ENCODE results near the gene EXOC1.

The EXOC1 gene

DNA sequence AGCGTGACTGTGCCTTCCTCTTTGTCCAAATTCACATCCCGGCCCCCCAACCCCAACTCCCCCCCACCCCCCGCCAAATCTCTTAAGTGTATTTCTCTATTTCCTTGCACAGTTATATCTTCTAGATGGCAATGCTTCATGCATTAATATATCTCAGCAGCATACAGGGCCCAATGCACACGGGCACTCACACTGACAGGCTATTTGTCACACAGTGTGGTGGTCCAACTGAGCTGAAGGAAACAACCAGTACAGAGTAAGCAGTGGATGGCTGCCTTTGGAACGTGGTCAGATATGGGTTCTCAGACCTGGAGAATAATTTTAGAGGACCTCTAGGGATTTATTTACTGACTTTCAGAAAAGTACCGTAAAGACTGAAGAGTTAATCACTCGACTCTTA, 681 bp downstream of the EXOC1 start:
- no peak for FAIRE-seq

DNA sequence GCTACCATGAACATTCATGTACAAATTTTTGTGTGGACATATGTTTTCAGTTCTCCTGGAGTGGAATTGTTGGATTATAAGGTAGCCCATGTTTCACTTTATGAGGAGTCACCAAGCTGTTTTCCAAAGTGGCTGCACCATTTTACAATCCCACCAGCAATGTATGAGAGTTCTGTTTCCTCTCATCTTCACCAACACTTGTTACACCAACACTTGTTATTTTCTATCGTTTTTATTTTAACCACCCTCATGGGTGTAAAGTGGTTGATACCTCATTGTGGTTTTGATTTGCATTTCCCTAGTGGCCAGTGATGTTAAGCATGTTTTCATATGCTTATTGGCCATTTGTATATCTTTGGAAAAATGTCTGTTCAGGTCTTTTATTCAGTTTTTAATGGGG, 4.1 kb downstream of the EXOC1 start:
- FAIRE-seq, result no peak

DNA sequence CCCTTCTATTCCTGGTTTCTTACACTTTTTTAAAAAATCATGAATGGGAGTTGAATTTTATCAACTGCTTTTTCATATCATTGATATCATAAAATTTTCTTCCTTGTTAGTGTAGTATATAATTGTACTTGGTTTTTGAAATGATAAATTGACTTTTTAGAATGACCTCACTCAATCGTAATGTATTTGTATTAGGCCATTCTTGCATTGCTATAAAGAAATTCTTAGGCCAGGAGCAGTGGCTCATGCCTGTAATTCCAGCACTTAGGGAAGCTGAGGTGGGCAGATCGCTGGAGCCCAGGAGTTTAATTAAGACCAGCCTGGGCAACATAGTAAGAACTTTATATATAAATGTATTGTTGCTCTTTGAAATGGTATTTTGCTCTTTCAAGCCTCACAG, 6.3 kb downstream of the EXOC1 start:
- FAIRE-seq, result no peak

DNA sequence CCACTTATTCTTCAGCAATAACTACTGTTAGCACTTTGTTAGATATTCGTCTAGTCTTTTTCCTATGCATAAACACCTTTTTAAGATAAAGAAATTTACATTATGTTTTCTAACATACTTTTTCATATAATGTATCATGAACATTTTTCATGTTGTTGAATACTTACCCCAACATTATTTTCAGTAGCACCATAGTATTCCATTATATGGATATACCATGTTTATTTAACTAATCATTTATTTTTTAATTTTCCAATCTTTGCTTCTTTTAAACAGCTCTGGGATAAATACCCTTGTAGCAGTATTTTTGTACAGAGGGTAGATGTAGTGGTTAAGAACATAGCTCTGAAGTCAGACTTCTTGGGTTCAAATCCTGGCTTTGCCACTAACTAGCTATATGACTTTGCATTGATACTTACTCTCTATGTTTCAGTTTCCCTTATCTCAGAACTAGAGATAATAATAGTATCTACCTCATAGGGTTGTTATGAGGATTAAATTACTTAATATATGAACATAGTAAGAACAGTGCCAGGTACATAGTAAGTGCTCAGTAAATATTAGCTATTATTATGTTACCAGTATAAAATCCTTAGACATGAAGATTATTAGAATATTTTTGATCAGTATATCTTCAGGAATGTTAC, 11.3 kb downstream of the EXOC1 start:
- no peak for FAIRE-seq

DNA sequence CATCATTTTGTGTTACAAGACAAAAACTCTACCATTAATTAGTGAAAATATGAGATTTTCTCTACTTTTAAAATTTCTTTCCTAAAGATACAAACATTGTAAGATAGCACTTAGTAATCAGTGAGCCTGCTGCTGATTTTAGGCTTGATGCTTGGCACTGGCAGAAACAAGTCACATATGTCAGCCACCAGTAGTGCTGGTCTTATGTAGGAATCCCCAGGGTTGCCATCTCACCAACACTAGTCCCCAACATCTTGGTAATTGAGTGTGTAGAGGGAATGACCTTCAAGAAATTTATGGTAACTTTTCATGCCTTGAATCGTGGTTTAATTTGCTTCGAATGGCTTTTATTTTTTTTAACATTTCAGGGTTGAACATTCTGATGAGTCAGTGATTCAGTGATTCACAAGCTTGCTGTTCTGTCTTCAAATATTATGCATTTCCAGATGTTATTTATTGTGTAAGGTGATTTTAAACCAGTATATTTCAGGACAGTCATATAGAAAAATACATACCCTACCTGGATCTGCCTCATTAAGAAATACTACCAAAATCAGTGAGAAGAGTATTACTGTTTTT, 11.9 kb downstream of the EXOC1 start:
- FAIRE-seq, result no peak

DNA sequence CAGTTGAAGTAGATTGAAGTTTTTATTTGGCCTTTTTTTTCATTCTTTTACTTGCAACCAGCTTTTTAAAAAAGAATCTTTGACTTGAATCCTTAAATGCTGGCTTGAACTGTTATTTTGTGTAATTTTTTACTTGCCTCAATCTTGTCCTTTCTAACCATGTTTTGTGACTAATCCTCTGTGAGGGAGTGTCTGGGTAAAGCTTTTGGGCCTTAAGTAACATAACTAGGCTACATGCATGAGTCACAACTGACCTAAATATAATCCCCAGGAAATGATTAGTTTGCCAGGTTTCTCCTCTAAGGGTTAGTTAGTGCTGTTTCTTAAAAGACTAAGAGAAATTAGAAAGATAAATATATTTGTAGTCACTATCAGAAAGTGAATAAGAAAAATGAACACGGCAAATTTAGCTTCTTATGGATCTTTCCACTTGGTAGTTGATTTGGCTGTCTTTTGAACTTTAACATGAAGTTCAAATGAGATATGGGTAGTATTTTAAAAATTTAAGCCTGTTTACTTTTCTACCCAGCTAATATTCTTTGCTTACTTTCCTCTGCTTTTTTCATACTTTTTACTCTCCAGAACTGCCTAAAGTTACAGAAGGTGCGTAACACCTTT, 13.0 kb downstream of the EXOC1 start:
- peak; percentile 86 for FAIRE-seq

DNA sequence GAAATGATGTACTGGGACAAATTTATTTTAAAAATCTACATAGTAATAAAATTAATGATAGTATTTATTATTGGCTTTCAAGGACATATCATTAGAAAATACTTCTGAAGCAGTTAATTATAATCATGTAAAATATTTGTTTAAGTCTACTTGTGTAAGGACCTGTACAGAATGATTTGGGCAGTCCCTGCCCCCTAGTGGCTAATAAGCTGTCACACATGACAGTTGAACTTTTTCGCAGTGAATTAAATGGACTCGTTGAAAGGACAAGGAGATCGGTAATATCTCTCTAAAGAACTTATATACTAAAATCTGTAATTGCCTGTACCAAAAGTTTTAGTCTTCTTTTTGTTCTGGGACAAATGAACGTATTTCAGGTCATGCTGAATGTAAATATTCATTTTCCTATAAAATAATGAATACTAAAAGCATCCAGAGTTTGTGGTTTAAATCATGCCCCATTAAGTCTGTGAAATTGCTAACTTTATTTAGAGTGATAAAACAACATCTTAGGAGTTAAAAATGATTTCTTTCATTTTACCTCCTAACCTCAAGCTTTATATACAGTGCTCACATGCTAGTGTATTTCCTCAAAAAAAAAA, 13.6 kb downstream of the EXOC1 start:
- peak; percentile 65 for FAIRE-seq

DNA sequence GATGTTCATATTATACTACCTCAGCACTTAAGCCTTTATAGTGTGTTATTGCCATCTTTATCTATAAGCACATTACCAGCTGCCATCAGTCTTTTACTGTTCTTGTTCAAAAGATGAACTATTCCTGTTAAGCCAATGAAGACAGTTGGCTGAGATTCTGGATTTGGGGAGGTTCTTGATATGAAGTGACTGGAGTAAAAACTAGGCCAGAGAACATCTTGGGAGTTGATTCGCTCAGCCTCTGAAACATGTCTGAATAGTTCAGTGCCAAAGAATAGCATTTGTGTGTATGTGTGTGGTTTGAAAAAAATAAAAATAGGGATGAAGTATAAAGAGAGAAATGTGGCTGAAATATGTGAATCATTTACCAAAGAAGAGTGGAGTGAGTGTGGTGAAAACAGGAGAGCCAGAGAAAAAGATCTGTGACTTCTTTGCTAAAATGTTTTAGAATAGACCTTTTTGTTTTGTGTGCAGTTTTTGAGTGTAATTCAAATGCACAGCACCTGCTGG, 15.2 kb downstream of the EXOC1 start:
- no peak for FAIRE-seq

DNA sequence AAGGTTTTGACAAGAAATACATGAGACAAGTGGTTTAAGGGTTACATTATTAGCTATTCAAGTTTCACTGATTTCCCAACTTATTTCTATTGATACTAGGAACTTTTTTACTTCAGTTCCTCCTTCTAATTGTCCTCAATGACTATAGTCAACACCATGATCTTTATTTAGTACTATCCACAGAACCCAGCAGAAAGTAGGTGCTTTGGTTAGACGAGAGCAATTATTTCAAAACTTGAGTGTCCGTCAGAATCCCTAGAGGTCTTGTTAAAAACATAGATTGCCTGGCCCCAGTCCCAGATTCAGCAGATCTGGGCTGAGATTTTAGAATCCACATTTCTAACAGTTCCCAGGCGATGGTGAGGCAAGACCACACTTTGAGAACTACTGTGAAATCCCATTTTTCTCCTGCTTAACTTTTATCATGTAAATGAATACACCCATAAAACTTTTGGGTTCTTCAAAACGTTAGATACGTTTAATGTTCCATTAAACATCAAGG, 17.9 kb downstream of the EXOC1 start:
- FAIRE-seq, result no peak

DNA sequence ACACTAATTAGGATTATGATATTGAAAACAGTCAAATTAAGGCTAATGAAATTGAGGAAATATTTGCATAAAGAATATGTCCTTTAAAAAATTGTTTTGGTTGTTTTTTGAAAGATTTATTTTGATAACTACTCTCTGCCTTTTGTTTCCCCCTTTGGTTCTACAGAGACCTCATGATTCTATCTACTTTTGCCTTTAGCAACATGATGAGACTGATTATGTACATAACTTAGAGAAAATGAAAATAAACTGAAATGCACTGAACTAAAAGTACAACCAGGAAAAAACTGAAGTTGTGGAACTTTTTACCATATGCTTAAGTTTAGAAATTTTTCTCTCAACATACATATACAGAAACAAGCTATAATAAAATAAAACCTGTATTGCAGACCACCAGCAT, 21.4 kb downstream of the EXOC1 start:
- no peak for FAIRE-seq

DNA sequence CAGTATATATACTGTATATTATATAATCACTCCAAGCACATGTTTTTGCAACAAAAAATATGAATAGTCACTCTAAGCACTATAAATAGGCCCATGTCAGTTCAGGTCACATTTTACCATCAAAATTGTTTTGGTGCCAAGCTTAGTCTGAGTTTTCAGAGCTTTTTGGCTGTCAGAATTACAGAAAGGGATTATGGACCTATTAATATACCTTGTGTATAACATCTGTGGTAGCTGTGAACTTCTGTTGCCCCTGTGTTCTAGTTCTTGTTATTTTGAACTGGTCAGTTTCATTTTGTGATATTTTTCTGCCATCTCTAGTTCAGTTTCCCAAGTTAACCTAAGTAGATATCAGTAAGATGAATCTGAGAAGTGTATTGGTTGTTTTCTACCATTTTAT, 22.9 kb downstream of the EXOC1 start:
- FAIRE-seq, result no peak

DNA sequence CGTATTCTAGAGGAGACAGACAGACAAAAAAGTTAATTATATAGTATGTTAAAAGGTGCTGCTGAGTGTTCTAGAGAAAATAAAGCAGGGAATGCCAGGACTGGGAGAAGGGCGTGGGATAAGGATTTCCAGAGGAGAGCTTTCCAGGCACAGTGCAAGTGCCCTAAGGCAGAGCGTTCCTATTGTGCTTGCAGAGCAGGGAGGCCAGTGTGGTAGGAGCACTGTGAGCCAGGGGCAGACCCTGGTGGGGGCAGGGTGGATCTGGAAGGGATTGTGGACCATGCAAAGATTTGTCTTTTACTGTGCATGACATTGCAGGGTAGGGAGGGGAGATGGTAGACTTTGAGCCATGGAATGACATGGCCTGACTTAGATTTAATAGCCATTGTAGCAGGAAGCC, 25.8 kb downstream of the EXOC1 start:
- no peak for FAIRE-seq

DNA sequence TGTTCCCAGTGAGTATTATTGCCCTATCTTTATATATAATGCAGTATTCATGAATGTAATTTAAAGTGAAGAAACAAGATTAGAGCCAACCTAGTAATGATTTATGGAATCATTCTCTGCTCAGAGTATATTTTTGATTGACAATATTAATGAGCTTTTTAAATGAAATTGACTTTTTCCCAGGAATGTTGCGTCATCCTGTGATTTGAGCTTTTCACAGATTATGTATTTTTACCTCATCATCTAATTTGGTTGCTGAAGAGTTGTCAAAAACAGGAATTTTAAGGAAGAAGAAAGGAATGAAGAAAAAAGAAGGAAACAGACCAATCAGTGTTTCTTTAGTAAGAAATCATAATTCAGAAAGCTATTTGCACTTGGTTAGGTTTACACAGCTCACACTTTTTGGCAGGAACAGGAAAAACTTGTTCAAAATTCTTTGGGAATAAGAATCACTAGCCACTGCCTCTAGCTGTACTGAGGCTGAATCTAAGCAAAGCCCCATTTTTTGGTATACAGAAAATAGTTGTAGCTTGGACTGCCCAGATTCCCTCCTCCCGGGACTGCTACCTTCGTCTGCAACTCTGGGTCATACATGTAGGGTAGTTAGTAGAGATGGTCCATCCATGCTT, 27.3 kb downstream of the EXOC1 start:
- FAIRE-seq, result no peak

DNA sequence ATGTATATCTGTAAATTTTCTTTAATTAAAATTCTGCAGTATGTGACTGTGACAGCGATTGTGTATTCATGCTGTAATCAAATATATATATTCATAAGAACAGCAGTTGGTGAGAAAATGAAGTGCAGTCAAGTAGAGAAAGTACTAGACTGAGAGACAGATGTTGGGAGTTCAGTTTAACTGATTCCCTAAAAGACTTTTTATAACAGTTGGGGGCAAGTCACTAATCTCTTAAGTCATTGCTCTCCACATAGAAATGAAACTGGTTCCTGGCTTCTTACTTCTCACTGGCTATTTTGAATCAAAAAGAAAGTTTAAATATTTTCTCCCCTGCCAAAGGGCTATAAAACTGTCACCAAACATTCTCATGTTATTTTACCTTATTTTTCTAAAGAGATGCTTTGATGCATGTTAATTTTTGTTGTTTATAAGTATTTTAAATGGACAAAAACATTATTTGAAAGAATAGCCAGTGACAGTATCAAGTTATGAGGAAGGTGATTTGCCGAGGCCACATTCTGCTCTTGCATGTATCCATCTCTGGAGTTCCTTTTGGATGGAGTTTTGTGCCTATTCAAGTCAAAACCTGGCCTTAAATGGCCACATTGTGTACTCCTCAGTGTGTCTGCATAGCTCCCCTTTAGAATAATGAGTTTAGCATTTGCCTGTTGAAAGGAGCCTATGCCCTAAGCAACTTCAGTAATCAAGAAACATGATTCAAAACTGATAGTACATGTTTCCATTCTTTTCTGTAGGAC, 30.8 kb downstream of the EXOC1 start:
- no peak for FAIRE-seq

DNA sequence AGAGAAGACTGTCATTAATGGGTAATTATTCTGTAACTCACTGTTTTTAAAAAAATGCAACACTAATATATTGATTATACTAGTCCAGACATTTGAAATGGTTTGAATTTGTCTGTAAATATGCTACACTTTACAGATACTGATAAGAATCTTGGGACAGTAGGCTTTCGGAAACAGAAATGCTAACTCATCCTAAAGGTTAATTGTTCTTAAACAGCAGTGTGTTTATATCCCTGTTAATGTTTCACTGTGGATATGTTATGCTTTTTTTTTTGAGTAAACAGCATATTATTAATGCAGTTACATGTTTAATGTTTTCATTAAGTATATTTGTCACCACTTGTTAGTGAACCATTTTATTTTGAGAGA, 31.4 kb downstream of the EXOC1 start:
- no peak for FAIRE-seq

DNA sequence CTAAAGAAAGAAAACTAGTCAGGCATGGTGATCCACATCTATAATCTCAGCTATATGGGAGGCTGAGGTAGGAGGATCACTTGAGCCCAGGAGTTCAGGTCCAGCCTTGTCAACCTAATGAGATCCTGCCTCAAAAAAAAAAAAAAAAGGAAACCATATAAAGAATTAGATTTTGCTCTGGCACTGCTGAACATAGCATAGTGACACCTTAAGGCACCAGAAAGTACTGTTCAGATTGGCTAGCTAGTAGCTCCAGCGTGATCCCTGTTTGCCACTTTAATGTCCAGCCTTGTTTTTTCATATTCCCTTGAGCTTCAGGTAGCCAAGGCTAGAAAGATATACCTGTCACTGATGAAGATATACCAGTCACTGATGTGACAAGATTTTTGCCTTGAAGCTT, 34.1 kb downstream of the EXOC1 start:
- no peak for FAIRE-seq

DNA sequence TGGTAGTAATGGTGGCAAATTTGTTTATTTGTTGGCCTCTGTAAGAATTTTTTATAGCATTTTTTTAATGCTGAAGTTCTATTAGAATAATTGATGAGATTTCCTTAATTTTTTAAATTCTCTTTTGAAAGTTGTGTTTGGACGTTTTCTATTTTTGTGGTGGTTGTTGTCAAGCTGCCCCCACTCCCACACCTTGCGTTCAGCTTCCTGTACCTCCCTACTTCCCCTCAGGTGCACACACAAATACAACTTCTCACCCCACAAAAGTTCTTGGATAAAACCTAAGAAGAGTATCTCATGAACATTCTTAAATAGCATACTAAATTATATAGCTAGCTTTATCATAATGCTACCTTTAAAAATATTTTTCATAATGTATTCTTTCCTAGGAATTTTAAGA, 38.7 kb downstream of the EXOC1 start:
- no peak for FAIRE-seq

DNA sequence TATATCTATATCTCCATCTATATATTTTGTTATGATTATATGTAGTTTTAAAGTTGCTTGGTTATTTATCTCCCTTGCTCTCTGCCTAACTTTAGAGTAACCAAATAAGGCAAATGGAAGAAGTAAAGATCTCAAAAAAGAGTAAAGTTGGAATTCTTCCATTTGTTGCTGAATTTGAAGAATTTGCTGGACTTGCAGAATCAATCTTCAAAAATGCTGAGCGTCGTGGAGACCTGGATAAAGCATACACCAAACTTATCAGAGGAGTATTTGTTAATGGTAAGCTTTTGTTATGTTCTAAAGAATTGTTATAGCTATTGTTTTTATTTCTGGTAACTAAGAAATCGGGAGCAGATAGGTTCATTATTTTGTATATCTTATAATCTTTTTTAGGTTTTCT, 43.2 kb downstream of the EXOC1 start:
- no peak for FAIRE-seq

DNA sequence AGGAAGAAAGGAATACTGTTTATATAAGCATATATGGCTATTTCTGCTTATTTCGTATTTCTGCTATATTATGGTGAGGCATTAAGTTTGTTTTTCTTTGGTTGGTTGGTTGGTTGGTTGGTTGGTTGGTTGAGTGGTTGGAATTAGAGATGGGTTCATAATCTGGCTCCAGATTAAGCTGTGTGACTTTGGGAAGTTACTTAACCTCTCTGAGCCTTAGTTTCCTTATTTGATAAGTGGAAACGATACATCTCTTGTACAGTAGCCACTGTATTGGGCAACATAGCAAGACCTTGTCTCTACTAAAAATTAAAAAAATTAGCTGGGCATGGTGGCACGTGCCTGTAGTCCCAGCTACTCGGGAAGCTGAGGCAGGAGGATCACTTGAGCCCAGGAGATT, 49.2 kb downstream of the EXOC1 start:
- FAIRE-seq, result no peak

DNA sequence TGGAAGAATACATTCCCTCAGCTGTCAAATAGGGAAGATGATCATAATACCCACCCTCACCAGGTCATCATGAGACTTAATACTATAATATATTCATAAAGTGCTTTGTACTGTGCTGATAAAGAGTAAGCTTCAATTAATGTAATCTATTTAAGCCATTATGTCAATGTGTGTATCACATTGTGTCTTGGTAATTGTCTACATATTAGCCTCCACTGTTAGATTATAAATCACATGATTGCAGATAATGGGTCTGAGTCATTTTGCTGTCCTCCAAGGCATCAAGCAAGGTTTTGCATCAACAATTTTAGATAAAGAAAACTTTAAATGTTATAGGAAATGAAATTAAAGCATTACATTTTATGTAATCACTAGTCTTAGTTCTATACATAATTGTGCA, 50.1 kb downstream of the EXOC1 start:
- FAIRE-seq, result no peak

DNA sequence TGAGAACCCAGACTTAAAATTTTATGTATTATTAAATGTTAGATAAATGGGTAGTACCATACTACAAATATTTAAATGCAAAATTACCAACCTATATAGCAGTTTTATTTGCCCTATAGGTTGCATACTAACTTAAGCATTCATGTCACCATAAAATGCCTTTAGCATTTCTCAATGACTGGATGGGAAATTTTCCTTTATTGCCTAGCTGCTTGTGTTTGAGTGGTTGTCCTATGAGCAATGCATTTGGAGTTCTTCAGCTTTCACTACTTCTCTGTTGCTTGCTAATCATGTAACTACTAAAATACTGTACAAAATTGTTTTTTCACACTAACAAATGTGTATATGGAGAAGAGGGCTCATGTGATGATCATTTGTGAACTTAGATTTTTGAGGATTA, 51.1 kb downstream of the EXOC1 start:
- no peak for FAIRE-seq

DNA sequence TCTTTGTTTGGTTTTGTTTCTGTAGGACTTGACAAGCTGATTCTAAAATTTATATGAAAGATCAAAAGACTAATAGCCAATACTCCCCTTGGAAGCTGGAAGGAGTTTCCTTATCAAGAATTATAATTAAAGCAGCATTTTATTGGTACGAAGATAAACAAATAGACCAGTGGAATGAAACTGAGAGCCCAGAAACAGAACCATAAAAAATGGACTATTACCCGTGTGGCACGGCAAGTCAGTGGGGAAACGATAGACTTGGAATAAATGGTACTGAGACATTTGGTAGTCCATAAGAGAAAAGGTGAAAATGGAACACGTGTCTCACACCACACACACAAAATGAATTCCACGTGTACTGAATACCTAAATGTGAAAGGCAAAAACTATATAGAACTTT, 52.9 kb downstream of the EXOC1 start:
- FAIRE-seq, result no peak

DNA sequence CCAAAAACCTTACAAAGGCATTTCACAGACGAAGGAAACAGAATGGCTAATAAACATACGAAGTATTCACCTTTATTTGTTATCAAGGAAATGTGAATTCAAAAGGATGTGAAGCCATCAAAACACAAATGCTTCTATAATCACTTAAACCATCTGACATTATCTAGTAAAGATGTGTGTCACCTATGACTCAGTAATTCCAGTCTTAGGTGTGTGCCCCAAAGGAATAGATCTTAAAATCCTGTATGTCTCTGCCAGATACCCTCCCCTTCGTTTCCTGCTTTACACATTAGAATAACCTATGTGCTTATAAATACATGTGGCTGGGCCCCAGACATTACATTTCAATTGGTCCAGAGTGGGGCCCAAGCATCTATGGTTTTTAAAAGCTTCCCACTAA, 53.5 kb downstream of the EXOC1 start:
- FAIRE-seq, result no peak
